IMR-90 (cell line): ENCODE measurements around the gene KIF6.

ENCODE experiments used
- MAZ ChIP-seq: IDR thresholded peaks from 2 replicates; pipeline ENCODE4 v1.6.1; 2012; ENCODE audit warnings: low read depth, mild to moderate bottlenecking, low read length, improper control_type of control experiment, moderate library complexity, borderline replicate concordance
- POLR2A ChIP-seq: IDR thresholded peaks from 2 replicates; pipeline ENCODE4 v1.6.1; 2012; ENCODE audit warnings: mild to moderate bottlenecking, low read depth, low read length
- RCOR1 ChIP-seq: IDR thresholded peaks from 2 replicates; pipeline ENCODE4 v1.6.1; 2012; ENCODE audit warnings: mild to moderate bottlenecking, low read length, improper control_type of control experiment; ENCODE audit not compliant: insufficient replicate concordance
- TF ChIP-seq, protein P1 (sequence below): conservative IDR thresholded peaks from 2 replicates; pipeline ENCODE4 v1.5.1; 2012; ENCODE audit warnings: mild to moderate bottlenecking, low read depth, low read length, improper control_type of control experiment

GRCh38 chr6:39587080-39587479 lies 138.1 kb downstream of the KIF6 start:
- TF ChIP-seq POLR2A (no peak), MAZ (no peak), RCOR1 (no peak)
- TF ChIP-seq, protein P1, sequence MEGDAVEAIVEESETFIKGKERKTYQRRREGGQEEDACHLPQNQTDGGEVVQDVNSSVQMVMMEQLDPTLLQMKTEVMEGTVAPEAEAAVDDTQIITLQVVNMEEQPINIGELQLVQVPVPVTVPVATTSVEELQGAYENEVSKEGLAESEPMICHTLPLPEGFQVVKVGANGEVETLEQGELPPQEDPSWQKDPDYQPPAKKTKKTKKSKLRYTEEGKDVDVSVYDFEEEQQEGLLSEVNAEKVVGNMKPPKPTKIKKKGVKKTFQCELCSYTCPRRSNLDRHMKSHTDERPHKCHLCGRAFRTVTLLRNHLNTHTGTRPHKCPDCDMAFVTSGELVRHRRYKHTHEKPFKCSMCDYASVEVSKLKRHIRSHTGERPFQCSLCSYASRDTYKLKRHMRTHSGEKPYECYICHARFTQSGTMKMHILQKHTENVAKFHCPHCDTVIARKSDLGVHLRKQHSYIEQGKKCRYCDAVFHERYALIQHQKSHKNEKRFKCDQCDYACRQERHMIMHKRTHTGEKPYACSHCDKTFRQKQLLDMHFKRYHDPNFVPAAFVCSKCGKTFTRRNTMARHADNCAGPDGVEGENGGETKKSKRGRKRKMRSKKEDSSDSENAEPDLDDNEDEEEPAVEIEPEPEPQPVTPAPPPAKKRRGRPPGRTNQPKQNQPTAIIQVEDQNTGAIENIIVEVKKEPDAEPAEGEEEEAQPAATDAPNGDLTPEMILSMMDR, result no peak
